Cardiac muscle cell (in vitro differentiated cells and primary cell): ENCODE measurements around the gene JARID2. TPM values are rescaled to one million over a fixed set of nuclear protein-coding genes. Genes with fewer than 3 reads are reported as not detected.

Experiments
- DNase-seq, 2 donors: peaks; one replicate each; pipeline versions ENCODE4 v3.0.0 to v3.0.0-alpha.2; 2010 to 2017; ENCODE audit warnings: low read depth in 1 of 2, low spot score in 1 of 2
- H3K27ac ChIP-seq: fragments of 200-600 bp; sonication (generic); 2 replicates; pipeline ENCODE4 v1.5.1; 2016
- H3K27me3 ChIP-seq: fragments of 200-600 bp; sonication (generic); 2 replicates; pipeline ENCODE4 v1.6.0; 2016; ENCODE audit warnings: control low read depth
- H3K36me3 ChIP-seq: fragments of 200-600 bp; sonication (generic); 2 replicates; pipeline ENCODE4 v1.5.1; 2016; ENCODE audit warnings: control low read depth
- H3K4me1 ChIP-seq: fragments of 200-600 bp; sonication (generic); 2 replicates; pipeline ENCODE4 v1.8.1; 2017; ENCODE audit warnings: low read depth, mild to moderate bottlenecking, mixed run types
- H3K4me3 ChIP-seq: fragments of 200-600 bp; sonication (generic); 2 replicates; pipeline ENCODE4 v1.5.1; 2016; ENCODE audit warnings: mild to moderate bottlenecking
- H3K9me3 ChIP-seq: fragments of 200-600 bp; sonication (generic); 2 replicates; pipeline ENCODE4 v1.5.1; 2017; ENCODE audit warnings: low read depth, mild to moderate bottlenecking, control low read depth
- CTCF ChIP-seq: IDR thresholded peaks from 2 replicates; pipeline ENCODE4 v1.5.1; 2012; ENCODE audit warnings: low read depth, mild to moderate bottlenecking, low read length
- polyA plus RNA-seq: library from polyadenylated mRNA; unstranded; fragments of >200 nt; fragmentation: Nextera tagmentation; extraction: Ambion mirVana; gene quantifications from 2 replicates; pipeline ENCODE4 v1.2.1, GENCODE V29; 2016
- total RNA-seq: library from RNA; depleted of rRNA; stranded (reverse); fragments of >200 nt; gene quantifications from 2 replicates; pipeline ENCODE4 v1.2.3, GENCODE V29; 2016

JARID2 gene
- total and polyA plus RNA-seq, 2 experiments from 2014 or later = 9.7 to 26.4 TPM

- DNase-seq = peak in 1 of 2 donors; percentile 40
- H3K9me3 ChIP-seq = no peaks in the 10 kb centered on the region
- no peaks in the 10 kb centered on the region for H3K27me3 ChIP-seq
- H3K4me3 ChIP-seq = no peak overlapping the region
- no peak for TF ChIP-seq CTCF
- H3K36me3 ChIP-seq = no peaks in the 10 kb centered on the region
- no peak overlapping the region for H3K27ac ChIP-seq
- H3K4me1 ChIP-seq = peaks cover 12% of the 10 kb centered on the region
Observed at GRCh38 chr6:15312500-15312899, 66.6 kb downstream of the JARID2 start.

GRCh38 chr6:15313367-15313766 lies 67.5 kb downstream of the JARID2 start:
- H3K4me3 ChIP-seq = no peak overlapping the region
- H3K27ac ChIP-seq = no peak overlapping the region

GRCh38 chr6:15316754-15317153 lies 70.9 kb downstream of the JARID2 start:
- H3K36me3 ChIP-seq = no peaks in the 10 kb centered on the region
- H3K9me3 ChIP-seq = no peaks in the 10 kb centered on the region
- H3K27ac ChIP-seq = no peak overlapping the region
- no peak for TF ChIP-seq CTCF
- no peak for DNase-seq
- peaks cover 22% of the 10 kb centered on the region for H3K4me1 ChIP-seq
- no peaks in the 10 kb centered on the region for H3K27me3 ChIP-seq
- no peak overlapping the region for H3K4me3 ChIP-seq

More at GRCh38 chr6:15313367-15313766, 67.5 kb downstream of the JARID2 start:
- Histone ChIP-seq H3K27me3 (no peaks in the 10 kb centered on the region), H3K36me3 (no peaks in the 10 kb centered on the region), H3K4me1 (peaks cover 18% of the 10 kb centered on the region), H3K9me3 (no peaks in the 10 kb centered on the region)
- DNase-seq = no peak
- no peak for TF ChIP-seq CTCF

GRCh38 chr6:15317251-15317650 lies 71.4 kb downstream of the JARID2 start:
- Histone ChIP-seq H3K4me1 (peaks cover 22% of the 10 kb centered on the region), H3K4me3 (no peak overlapping the region), H3K27me3 (no peaks in the 10 kb centered on the region), H3K9me3 (no peaks in the 10 kb centered on the region), H3K27ac (no peak overlapping the region), H3K36me3 (no peaks in the 10 kb centered on the region)
- no peak for DNase-seq
- no peak for TF ChIP-seq CTCF

- H3K4me3 ChIP-seq = no peak overlapping the region
- no peaks in the 10 kb centered on the region for H3K9me3 ChIP-seq
- TF ChIP-seq CTCF = no peak
- peaks cover 17% of the 10 kb centered on the region for H3K4me1 ChIP-seq
- peak overlapping the region; percentile 30 for H3K27ac ChIP-seq
- H3K36me3 ChIP-seq = no peaks in the 10 kb centered on the region
- no peaks in the 10 kb centered on the region for H3K27me3 ChIP-seq
- peak in 1 of 2 donors; percentile 60 for DNase-seq
Observed at GRCh38 chr6:15317934-15318902, 72.3 kb downstream of the JARID2 start.
